GM18907 (cell line): Measurements from ENCODE around the gene ASTN2.

Experiments used
- ATAC-seq: cut with Tn5 transposase; IDR thresholded peaks from one replicate; pipeline ENCODE4 v1.9.1; 2021; ENCODE audit warnings: mild to moderate bottlenecking, moderate library complexity; ENCODE audit not compliant: unreplicated experiment

ASTN2 gene

DNA sequence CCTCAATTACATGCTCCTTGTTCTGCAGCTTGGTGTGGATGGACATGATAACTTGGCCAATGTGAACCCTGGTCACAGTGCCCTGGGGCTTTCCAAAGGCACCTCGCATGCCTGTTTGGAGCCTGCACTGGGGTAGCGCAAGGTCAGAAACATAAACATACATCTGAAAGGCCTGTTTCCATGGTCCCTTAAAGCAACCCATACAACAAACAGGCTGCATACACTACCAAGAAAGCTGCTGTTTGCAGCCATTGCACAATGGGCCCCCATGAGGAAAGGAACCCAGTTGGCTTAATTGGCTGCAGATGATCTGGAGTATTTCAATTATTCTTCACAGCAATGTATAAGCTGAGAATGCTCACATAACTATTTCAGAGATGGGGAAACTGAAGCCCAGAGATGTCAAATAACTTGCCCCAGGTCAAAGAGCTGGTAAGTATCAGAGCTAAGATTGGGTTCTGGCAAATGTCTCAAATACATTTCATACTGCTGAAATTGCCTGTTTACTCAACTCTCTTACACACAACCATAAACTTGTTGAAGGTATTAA is 233.9 kb downstream of the ASTN2 start:
- no peak for ATAC-seq

DNA sequence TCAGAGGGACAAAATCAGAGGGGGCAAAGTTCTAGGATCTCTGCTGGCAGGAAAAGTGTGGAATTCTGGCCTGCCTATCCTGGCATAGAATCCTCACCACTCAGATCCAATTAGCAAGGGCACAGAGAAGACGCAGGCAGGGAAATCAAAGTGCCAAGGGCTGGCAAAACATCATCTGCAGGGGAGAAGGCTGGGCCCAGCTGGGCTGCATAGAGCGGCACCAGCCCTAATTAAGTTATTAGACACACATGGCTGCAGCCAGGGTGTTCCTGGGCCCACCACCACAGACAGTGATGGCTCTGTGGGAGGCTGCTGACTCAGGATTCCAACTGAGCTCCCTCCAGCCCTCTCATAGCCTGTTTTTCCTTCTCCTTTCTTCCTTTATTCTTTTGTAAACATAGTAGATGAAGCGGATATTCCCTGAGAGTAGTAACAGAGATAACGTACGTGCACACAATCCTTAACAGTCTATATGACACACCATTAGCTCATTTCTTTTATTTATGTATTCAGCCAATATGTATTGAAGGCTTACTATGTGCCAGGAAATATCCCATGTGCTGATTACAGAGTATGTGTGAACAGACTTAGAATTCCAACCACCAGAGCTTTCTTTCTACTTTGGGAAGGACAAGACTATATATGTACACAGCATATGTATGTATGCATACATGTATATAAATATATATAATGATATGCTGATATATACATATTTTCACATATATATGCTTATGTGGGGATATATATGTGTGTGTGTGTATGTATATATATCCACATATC is 236.1 kb downstream of the ASTN2 start:
- ATAC-seq, result no peak

DNA sequence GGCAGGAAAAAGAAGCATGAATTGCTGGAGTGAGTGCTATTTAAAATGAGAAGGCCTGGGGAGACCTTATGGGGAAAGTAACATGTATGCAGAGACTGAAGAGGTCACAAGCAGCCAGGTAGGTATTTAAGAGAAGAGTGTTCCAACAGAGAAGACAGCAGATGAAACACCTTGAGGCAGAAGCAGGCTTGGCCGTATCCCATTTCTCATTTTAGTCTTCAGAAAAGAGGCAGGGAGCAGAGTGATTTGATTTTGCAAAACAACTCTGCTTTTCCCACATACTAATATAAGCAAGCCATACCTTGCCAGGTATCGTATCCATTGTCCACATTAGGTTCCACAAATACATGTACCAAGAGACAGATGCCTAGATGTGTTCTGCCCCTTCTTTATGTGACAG is 244.3 kb downstream of the ASTN2 start:
- no peak for ATAC-seq

DNA sequence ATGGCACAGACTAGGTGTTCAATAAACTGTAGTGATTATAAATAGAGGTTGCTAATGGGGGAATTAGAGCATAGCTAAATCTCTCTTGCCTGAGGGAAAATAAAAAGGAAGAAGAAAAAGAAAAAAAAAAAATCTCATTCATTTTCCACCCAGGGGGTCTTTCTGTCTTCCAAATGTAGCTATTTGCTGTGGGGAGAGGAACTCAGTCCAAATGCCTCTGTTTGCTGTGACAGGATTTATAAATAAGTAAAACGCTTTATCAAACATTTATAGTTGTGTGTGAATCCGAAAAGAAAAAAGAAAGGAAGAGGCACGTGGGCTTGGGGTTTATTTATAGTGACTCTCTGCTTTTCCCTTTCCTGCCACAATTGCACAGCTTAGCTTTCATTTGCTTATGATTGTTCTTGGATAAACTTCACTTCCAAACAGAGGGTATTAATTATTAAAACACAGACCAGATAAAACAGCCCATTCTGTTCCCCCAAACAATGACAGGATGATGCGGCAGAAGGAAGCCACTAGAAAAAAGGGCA is 245.7 kb downstream of the ASTN2 start:
- no peak for ATAC-seq

DNA sequence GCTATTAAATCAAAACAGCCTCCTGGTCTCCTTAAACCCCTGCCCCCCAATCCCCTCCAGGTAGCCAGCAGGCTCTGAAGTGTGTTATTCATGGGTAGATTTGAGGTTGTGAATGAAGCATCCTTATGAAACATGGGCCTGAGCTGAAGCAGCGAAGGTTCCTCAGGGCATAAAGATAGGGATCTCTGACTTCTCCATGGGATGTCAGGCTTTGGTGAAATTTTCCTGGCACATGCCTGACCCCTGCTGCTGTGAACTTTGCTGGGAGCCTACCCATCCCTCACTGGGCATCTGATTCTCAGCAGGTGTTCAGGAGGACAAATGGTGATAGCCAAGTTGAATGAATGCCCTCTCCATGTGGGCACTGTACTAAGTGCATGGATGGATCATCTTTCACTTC is 250.3 kb downstream of the ASTN2 start:
- ATAC-seq, result no peak

DNA sequence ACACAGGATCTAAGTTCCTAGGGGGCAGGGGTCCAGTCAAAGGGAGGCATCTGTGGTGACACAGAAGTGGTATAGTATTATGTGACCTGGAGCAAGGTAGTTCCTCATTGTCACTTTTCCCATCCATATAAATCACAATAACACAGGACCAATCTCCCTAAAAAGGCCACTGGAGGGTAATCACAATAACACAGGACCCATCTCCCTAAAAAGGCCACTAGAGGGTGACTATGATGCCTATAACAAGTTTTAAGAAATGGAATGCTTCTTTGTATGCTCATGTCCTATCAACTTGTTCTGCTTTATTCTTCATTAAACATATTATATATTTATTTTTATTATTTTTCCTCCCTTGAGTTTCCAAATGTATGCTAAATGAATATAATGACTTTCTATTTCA is 254.6 kb downstream of the ASTN2 start:
- no peak for ATAC-seq

DNA sequence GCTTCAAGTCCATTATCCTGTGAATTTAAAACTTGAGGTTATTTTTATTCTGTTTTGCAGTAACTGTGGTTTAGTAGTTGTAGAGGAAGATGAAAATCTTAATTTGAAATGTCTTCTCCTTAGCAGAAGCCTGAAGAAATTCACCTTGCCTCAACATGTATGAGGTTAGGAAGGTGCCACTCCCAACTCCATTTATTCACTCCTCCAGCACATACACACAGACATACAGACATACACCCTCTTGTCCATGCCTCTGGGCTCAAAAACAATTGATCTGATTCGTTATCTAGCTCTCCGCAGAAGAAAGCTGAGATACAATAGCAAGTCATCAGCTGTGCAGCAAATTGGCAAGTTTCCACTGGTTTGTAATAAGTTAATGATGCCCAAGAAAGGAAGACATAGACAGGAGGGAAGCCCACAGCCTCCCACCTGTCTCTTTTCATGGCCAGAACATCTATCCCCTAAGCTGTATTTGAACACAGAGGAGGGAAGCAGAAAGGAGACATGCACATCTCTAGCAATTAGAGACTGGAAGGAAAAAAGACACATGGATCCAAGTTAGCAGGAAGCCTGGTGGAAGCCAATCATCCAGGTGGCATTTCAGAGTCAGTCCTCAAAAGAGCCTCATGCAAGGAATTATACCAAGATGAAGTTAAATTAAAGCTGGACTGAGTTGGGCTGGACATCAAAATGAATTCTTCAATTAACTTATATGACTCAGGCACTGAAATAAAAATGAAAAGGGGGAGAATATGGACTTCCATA is 257.9 kb downstream of the ASTN2 start:
- no peak for ATAC-seq

DNA sequence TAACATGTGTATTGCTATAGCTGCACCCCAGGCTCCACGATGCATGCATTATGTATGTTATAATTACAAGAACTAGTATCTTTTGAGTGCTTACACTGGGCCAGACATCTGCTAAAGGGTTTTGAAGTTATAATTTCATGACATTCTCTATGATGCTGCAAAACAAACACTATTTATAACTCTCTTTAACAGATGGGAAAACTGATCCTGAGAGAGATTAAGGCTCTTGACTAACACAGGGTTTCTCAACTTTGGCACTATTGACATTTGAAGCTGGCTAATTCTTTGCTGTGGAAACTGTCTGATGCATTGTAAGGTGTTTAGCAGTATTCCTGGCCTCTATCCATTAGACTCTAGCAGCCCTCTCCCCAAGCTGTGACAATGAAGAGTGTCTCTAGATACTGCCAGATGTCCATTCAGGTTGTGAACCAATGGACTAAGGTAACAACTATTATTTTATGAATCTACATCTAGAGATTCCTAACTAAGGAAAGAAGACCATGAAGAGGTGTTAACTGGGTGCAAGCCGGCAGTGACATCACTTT is 258.6 kb downstream of the ASTN2 start:
- no peak for ATAC-seq

DNA sequence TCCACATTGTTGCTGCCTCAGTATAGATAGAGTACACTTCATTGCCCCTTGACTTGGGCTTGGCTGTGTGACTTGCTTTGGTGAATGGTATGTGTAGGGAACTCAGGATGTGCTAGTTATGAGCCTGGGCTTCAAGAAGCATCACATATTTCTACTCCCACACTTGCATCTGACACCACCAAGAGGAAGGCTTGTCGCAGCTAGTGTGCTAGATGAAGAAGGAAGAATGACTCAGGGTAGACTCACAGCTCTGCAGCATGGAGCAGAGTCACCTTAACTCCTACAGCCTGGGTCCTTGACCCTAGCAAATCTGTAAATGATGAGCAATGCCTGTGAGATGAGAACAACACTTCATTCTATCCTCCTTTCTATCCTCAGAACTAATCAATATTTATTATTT is 261.8 kb downstream of the ASTN2 start:
- ATAC-seq, result no peak

DNA sequence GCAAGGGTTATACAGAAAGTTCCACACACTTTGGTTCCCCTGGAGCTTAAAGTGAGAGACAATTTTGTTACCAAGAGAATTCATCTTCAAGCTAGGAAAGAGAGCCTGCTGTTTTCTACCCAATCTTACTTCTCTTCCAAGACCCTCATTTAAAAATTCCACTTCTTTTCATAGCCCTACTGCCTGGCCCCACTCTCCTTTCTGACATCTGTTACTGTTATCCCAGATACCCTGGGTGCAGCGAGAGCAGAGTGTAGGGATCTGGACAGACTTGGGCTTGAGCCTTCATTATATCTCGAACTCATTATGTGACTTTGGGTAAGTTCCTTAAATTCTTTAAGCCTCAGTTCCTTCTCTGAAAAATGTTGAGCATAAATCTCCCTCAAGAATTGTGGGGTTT is 263.1 kb downstream of the ASTN2 start:
- no peak for ATAC-seq

DNA sequence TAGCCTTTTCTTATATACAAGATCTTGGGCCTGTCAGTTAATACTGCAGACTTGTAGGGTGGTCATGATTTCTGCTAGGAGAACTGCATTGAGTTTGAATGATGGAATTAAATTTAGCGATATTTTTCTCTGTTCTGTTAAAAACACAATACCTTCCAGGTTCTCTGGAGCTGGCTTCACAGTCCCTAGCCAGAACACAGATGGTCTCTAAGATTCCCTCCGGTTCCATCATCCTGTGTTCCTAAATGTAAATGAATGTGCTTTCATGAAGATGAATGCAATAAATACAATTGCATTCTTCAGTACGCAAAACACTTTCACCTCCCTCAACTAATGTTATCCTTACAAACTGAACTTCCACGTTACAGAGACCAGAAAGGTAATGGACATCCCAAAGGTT is 264.9 kb downstream of the ASTN2 start:
- no peak for ATAC-seq

DNA sequence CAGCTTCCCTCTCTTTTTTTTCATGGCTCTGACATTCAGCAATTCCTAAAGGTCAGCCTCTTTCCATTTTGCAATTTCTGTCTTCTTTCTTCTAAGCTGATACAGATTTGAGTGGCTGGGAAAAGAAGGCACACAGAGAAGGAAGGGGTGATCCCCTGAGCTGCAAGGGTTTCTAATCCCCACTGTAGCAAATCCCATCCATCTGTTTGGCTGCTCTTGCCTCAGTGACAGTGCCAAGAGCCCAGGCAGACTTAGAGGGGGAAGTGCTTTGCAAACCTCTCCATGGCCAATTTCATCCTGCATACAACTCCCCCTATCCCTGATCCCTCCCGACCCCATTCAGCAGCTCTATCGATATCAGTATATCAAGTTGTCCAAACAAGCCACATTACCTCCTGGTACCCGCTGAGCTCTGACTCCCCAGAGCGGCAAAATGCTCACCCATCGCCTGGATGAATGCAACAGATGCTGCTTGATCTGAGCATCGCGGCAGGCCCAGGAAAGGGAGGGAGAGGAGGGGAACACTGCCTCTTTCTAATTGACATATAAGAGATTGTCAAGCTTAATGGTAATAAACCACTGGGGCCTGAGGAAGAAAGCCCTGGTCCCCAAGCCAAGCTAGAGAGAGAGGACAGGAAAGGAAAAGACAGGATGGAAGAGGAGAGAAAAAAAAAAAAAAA is 268.9 kb downstream of the ASTN2 start:
- no peak for ATAC-seq

DNA sequence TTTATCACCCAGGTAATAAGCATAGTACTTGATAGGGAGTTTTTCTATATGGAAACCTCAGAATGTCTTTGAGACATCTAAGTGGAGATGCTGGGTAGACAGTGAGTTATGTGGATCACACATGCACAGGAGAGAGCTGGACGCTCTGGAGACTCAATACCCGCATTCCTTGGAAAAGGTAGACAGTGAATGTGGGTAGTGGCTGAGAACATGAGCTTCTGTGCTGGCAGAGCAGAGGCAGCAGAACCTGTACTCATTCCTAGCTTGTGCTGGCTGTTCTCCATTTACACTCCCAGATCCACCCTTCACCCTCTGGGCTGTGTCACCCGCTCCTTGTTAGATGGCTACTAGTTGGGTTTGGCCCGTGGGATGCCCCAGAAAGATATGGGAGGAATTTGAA is 269.8 kb downstream of the ASTN2 start:
- no peak for ATAC-seq

DNA sequence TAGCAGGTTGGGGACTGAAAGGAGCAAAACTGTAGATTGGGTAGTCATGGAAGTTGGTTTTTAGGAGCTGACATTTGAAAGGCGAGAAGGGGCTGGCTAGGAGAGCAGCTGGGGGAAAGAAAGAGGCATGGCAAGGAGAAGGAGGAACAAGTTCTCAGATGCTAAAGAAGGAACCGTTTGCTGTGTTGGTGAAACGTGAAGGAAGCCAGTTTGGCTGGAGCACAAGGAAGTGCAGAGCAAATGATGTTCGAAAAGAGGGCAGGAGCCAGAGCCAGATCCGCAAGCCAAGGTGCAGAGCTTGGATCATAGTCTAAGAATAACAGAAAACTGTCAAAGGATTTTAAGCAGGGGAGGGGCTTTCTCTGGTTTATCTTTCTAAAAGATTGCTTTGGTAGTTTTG is 276.6 kb downstream of the ASTN2 start:
- ATAC-seq, result no peak

DNA sequence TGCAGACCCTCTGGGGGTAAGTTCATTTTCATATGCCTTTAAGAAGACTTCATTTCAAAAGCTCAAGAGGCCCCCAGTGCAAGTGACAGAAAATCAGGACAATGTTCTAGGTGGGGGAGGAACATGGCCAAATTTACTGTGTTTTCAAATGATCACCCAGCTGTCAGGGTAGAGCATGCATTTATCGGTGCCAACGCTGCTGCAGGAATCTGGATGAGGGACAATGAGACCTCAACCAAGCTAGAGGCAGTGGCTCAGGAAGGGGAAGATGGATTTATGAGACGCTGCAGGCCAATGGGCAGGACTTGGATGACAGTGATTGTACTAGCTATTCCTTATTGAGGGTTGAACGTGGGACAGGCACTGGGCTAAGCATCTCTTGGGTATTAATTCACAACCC is 278.4 kb downstream of the ASTN2 start:
- no peak for ATAC-seq

DNA sequence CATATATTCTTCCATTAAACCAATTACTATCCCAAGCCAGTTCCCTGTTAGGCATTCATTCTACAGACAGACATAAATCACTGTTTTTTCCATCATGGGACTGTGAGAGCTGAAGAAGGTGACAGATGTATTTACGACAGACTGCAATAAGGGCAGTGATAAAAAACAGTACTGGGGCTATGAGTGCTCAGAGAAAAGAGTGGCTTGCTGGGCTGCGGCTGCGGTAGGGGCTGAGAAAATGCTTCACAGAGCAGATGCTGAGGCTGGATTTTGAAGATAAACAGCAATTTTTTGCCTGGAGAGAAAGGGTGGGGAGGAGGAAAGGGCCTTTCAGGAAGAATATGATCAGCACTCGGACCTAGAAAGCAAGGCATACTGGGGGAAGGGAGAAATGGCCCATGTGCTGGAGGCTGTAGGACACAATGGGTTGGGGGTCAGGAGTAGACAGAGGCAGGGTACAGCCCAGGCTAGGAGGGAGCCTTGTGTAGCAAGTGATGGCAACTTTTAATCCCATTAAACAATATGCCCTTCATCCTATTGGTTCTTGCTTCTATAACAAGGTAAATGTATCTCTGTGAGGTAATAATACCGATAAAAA is 279.3 kb downstream of the ASTN2 start:
- no peak for ATAC-seq

DNA sequence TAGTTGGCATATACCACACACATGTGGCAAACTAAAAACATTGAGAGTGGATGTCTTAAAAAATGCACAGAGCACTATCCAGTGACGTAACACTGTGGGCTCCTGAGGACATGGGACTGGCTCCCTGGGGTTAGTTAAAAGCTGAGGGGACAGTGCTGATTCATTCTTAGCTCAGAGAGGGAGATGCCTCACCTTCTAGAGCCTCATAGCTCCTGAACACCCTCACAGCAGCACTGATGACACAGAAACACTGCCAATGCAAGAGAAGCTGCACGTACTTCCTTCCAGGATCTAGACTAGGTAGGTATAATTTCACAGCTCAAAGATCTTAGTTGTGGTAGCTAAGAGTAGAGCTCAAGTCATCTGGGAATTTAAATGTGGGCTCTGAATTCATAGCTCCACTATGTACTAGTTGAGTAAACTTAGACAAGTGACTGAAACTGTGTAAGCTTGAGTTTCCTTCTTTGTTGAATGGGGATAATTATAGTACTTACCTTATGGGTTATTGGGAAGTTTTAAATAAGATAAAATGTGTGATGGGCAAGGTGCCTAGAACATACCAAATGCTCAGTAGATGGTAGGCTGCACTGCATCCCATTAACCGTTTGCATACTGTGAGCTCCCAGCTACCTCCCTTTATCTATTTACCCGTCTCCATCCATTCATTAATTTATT is 279.9 kb downstream of the ASTN2 start:
- no peak for ATAC-seq

DNA sequence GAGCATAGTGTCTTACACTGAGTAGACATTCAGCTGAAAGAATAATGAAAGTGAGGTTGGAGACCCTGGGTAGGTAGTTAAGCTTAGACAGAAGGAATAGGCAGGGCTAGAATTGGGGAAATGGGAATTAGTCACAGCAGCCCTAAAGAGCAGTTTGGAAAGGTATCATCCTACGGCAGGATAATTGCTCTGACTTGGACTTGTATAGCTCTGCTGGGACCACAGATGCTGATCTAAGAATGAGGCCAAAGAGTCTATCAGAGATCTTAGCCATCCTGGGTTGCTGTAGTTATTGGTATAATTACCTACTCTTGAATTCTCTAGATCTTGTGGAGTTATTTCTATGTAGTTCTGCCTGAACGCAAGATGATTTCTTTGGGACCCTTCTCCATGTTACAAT is 288.0 kb downstream of the ASTN2 start:
- no peak for ATAC-seq

DNA sequence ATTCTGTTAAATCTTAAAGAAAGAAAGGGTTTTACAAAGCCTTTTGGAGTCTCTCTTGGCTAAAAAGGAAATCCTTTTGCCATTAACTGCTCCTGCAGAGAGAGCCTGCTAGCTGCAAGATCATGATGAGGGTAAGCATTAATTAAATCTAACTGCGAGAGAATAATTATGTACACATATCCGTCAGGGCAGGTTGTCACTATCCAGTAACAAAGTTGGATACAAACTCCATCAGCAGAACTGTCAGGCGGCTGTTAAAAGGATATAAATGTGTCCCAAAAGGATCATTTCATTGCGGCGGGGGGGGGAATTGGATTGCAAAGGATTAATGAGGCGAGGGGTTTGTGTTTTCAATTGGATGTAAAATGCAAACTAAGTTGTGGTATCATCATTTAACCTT is 289.3 kb downstream of the ASTN2 start:
- ATAC-seq, result no peak

DNA sequence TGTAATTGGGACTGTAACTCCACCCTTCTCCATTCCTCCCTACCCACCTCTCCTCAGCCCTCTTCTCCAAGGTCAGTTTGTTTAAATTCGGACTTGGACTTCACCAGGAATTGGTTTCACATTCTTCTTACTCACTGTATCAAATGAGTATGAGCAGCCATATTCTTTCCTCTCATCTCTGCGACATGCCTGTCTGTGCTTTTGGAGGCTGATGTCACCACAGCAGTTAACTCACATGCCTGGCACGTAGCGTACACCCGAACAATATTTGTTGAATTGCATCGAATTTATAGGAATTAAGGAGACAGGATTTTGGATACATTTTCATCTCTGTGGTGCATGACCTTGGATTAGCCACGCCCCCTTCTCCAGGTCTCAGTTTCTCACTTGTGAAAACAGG is 291.1 kb downstream of the ASTN2 start:
- ATAC-seq, result no peak
